Astrocyte (in vitro differentiated cells and primary cell): ENCODE results near the gene PJA1. TPM values are rescaled to one million over a fixed set of nuclear protein-coding genes. Genes with fewer than 3 reads are reported as not detected.

Experiments used
- DNase-seq: peaks from one replicate; pipeline ENCODE4 v3.0.0-alpha.2; 2010; ENCODE audit warnings: low read depth
- FAIRE-seq: peaks from 2 replicates; lab custom pipeline; 2011; peaks lifted over from hg19 to GRCh38; lab: Jason Lieb, UNC
- H2AFZ ChIP-seq: 2 replicates; pipeline ENCODE4 v1.6.0; 2012; ENCODE audit warnings: low read depth, low read length, inconsistent platforms
- H3K27ac ChIP-seq: 2 replicates; pipeline ENCODE4 v1.5.1; 2011; ENCODE audit warnings: low read depth, low read length, inconsistent platforms
- H3K27me3 ChIP-seq: 2 replicates; pipeline ENCODE4 v1.6.0; 2011; ENCODE audit warnings: low read length, inconsistent platforms; ENCODE audit not compliant: insufficient read depth
- H3K36me3 ChIP-seq: 2 replicates; pipeline ENCODE4 v1.5.1; 2011; ENCODE audit warnings: low read length, inconsistent platforms; ENCODE audit not compliant: insufficient read depth
- H3K4me1 ChIP-seq: 2 replicates; pipeline ENCODE4 v1.5.1; 2011; ENCODE audit warnings: low read length, inconsistent platforms; ENCODE audit not compliant: insufficient read depth
- H3K4me2 ChIP-seq: 2 replicates; pipeline ENCODE4 v1.6.0; 2012; ENCODE audit warnings: low read length, inconsistent platforms
- H3K4me3 ChIP-seq: 2 replicates; pipeline ENCODE4 v1.5.1; 2011; ENCODE audit warnings: low read depth, mild to moderate bottlenecking, low read length, inconsistent platforms; ENCODE audit not compliant: insufficient read depth
- H3K79me2 ChIP-seq: 2 replicates; pipeline ENCODE4 v1.6.0; 2012; ENCODE audit warnings: mild to moderate bottlenecking, low read length, inconsistent platforms; ENCODE audit not compliant: insufficient read depth
- H3K9ac ChIP-seq: 2 replicates; pipeline ENCODE4 v1.6.0; 2012; ENCODE audit warnings: mild to moderate bottlenecking, low read length, inconsistent platforms
- H3K9me3 ChIP-seq: 2 replicates; pipeline ENCODE4 v1.5.1; 2012; ENCODE audit warnings: low read depth, mild to moderate bottlenecking, low read length, inconsistent platforms; ENCODE audit not compliant: insufficient read depth
- H4K20me1 ChIP-seq: 2 replicates; pipeline ENCODE4 v1.6.0; 2012; ENCODE audit warnings: low read length, inconsistent platforms; ENCODE audit not compliant: insufficient read depth
- H3K27ac Mint-ChIP-seq: one replicate; pipeline ENCODE4 v1.8.0; 2021; ENCODE audit warnings: mild to moderate bottlenecking, mixed read lengths; ENCODE audit not compliant: unreplicated experiment
- H3K27me3 Mint-ChIP-seq: one replicate; pipeline ENCODE4 v1.8.0; 2021; ENCODE audit warnings: low read depth, mixed read lengths; ENCODE audit not compliant: unreplicated experiment
- H3K36me3 Mint-ChIP-seq: one replicate; pipeline ENCODE4 v1.8.0; 2021; ENCODE audit warnings: low read depth, mixed read lengths; ENCODE audit not compliant: unreplicated experiment
- H3K4me1 Mint-ChIP-seq: one replicate; pipeline ENCODE4 v1.8.0; 2021; ENCODE audit warnings: low read depth, mixed read lengths; ENCODE audit not compliant: unreplicated experiment
- H3K4me3 Mint-ChIP-seq: one replicate; pipeline ENCODE4 v1.8.0; 2021; ENCODE audit warnings: mild to moderate bottlenecking, moderate library complexity, mixed read lengths; ENCODE audit not compliant: unreplicated experiment
- H3K9me3 Mint-ChIP-seq: one replicate; pipeline ENCODE4 v1.8.0; 2021; ENCODE audit warnings: mild to moderate bottlenecking, mixed read lengths; ENCODE audit not compliant: unreplicated experiment
- EZH2 ChIP-seq: IDR thresholded peaks from 2 replicates; pipeline ENCODE4 v1.6.1; 2012; ENCODE audit warnings: mild to moderate bottlenecking, low read length, inconsistent platforms; ENCODE audit not compliant: insufficient read depth
- total RNA-seq: library from RNA; stranded (reverse); gene quantifications from 2 replicates; pipeline ENCODE4 v1.2.1, GENCODE V29; 2021
- TF ChIP-seq, protein P1 (sequence below): IDR thresholded peaks from 2 replicates; pipeline ENCODE4 v1.5.1; 2011; ENCODE audit warnings: low read depth, mild to moderate bottlenecking, inconsistent platforms, low read length, moderate library complexity; ENCODE audit not compliant: insufficient read depth

The PJA1 gene
- total RNA-seq, 1 donor from 2014 or later: 28.9 TPM

- Histone ChIP-seq H3K36me3 (no peaks in the 10 kb centered on the region), H3K27me3 (no peaks in the 10 kb centered on the region), H3K9ac (no peak overlapping the region), H3K9me3 (no peaks in the 10 kb centered on the region), H4K20me1 (no peaks in the 10 kb centered on the region), H3K4me2 (no peak overlapping the region), H3K79me2 (no peaks in the 10 kb centered on the region), H2AFZ (no peak overlapping the region), H3K4me1 (peaks cover 5% of the 10 kb centered on the region), H3K27ac (no peak overlapping the region), H3K4me3 (no peak overlapping the region)
- Mint-ChIP-seq H3K27me3 (peaks cover 7% of the 10 kb centered on the region), H3K4me3 (no peak overlapping the region), H3K9me3 (no peaks in the 10 kb centered on the region), H3K27ac (no peak overlapping the region), H3K36me3 (no peaks in the 10 kb centered on the region), H3K4me1 (peaks cover 2% of the 10 kb centered on the region)
- DNase-seq (no peak), FAIRE-seq (no peak)
- no peak for TF ChIP-seq EZH2
Observed at GRCh38 chrX:69119122-69119521, 46.1 kb downstream of the PJA1 start.

DNA sequence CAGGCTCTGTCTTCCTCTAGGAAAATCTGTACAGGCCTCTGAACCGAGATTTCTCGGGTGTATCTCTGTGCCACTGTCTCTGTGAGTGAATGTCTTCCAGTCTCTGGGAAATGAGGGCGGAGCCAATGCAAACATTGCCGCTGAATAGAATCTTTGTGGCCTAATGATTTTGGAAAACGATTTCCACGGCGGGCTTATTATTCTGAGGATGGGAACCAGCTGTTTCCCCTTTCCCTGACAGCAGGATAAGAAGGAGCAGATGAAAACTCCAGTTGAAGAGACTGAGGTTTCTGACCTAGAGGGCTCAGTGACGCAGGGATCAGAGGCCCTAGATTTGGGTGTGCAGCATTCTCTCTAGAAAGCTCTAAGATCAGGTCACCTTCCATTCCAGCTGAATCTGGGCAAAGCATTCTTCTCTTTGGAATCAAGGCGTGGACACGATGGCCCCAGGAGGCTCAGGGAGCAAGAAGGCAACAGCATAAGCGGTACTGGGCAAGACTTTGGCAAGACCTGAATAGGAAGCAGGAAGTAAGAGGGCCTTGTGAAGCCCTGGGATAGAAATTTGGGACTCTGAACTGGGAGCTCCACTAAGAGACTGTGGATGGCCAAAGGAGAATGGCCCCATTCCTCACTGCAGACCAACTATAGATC, 47.3 kb downstream of the PJA1 start:
- no peak overlapping the region for H3K27ac ChIP-seq
- H2AFZ ChIP-seq: no peak overlapping the region
- no peak overlapping the region for H3K9ac ChIP-seq
- no peaks in the 10 kb centered on the region for H3K79me2 ChIP-seq
- H3K27me3 Mint-ChIP-seq: peaks cover 9% of the 10 kb centered on the region
- H3K4me1 Mint-ChIP-seq: no peaks in the 10 kb centered on the region
- no peaks in the 10 kb centered on the region for H3K9me3 Mint-ChIP-seq
- FAIRE-seq (no peak), DNase-seq (no peak)
- H4K20me1 ChIP-seq: no peaks in the 10 kb centered on the region
- H3K9me3 ChIP-seq: no peaks in the 10 kb centered on the region
- H3K4me3 Mint-ChIP-seq: no peak overlapping the region
- H3K4me1 ChIP-seq: no peaks in the 10 kb centered on the region
- H3K27ac Mint-ChIP-seq: no peak overlapping the region
- no peak overlapping the region for H3K4me3 ChIP-seq
- TF ChIP-seq EZH2: no peak
- no peaks in the 10 kb centered on the region for H3K36me3 Mint-ChIP-seq
- H3K36me3 ChIP-seq: no peaks in the 10 kb centered on the region
- no peak overlapping the region for H3K4me2 ChIP-seq
- no peaks in the 10 kb centered on the region for H3K27me3 ChIP-seq

- DNase-seq: no peak
- no peak overlapping the region for H2AFZ ChIP-seq
- H3K9me3 Mint-ChIP-seq: no peaks in the 10 kb centered on the region
- H3K9ac ChIP-seq: no peak overlapping the region
- H3K4me2 ChIP-seq: no peak overlapping the region
- no peaks in the 10 kb centered on the region for H3K4me1 Mint-ChIP-seq
- H3K4me1 ChIP-seq: no peaks in the 10 kb centered on the region
- TF ChIP-seq, protein P1, sequence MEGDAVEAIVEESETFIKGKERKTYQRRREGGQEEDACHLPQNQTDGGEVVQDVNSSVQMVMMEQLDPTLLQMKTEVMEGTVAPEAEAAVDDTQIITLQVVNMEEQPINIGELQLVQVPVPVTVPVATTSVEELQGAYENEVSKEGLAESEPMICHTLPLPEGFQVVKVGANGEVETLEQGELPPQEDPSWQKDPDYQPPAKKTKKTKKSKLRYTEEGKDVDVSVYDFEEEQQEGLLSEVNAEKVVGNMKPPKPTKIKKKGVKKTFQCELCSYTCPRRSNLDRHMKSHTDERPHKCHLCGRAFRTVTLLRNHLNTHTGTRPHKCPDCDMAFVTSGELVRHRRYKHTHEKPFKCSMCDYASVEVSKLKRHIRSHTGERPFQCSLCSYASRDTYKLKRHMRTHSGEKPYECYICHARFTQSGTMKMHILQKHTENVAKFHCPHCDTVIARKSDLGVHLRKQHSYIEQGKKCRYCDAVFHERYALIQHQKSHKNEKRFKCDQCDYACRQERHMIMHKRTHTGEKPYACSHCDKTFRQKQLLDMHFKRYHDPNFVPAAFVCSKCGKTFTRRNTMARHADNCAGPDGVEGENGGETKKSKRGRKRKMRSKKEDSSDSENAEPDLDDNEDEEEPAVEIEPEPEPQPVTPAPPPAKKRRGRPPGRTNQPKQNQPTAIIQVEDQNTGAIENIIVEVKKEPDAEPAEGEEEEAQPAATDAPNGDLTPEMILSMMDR: no peak
- TF ChIP-seq EZH2: no peak
- H3K27ac ChIP-seq: no peak overlapping the region
- no peaks in the 10 kb centered on the region for H3K9me3 ChIP-seq
- H3K79me2 ChIP-seq: no peaks in the 10 kb centered on the region
- no peaks in the 10 kb centered on the region for H3K36me3 ChIP-seq
- H3K36me3 Mint-ChIP-seq: no peaks in the 10 kb centered on the region
- no peaks in the 10 kb centered on the region for H4K20me1 ChIP-seq
- H3K27me3 ChIP-seq: no peaks in the 10 kb centered on the region
- no peak overlapping the region for H3K4me3 Mint-ChIP-seq
- H3K27me3 Mint-ChIP-seq: peaks cover 15% of the 10 kb centered on the region
- FAIRE-seq: no peak
- no peak overlapping the region for H3K27ac Mint-ChIP-seq
- H3K4me3 ChIP-seq: no peak overlapping the region
Observed at GRCh38 chrX:69116077-69116476, 49.2 kb downstream of the PJA1 start.
